Measurements from ENCODE around the gene ADAM10. TPM values are rescaled to one million over a fixed set of nuclear protein-coding genes. Genes with fewer than 3 reads are reported as not detected.
"Not testable (repeated sequence)": the region's sequence is repeated elsewhere in the genome, so short reads cannot be mapped to it uniquely, and the experiment has no call there.

ADAM10 gene
- total RNA-seq, 1 experiment from 2014 or later: 474 TPM

- Mint-ChIP-seq H3K9me3 (ENCODE audit: low read depth, unreplicated experiment) (no peaks in the 10 kb centered on the region), H3K27ac (ENCODE audit: unreplicated experiment) (no peak overlapping the region), H3K36me3 (ENCODE audit: insufficient read depth, unreplicated experiment) (peaks cover 40% of the 10 kb centered on the region), H3K4me3 (ENCODE audit: low read depth, unreplicated experiment) (no peak overlapping the region), H3K27me3 (ENCODE audit: unreplicated experiment) (no peaks in the 10 kb centered on the region), H3K4me1 (ENCODE audit: low read depth, unreplicated experiment) (peaks cover 73% of the 10 kb centered on the region)
- no TSS peak for BruUV-seq (replicated peaks)
- CTCF ChIA-PET: no interaction called here
- intact Hi-C loops (cut with micrococcal nuclease; ENCODE audit: unreplicated experiment): no loop called here
- no peak for TF ChIP-seq CTCF (IDR thresholded peaks at IDR 0.05; ENCODE audit: unreplicated experiment)
- no peak for DNase-seq
Measured at GRCh38 chr15:58608129-58608590, 141.3 kb downstream of the ADAM10 start.

GRCh38 chr15:58606577-58607080, 142.9 kb downstream of the ADAM10 start:
- intact Hi-C loops (cut with micrococcal nuclease; ENCODE audit: unreplicated experiment): no loop called here
- BruUV-seq (replicated peaks): no TSS peak
- Mint-ChIP-seq H3K36me3 (ENCODE audit: insufficient read depth, unreplicated experiment) (peaks cover 34% of the 10 kb centered on the region), H3K4me3 (ENCODE audit: low read depth, unreplicated experiment) (no peak overlapping the region), H3K4me1 (ENCODE audit: low read depth, unreplicated experiment) (peaks cover 69% of the 10 kb centered on the region), H3K27me3 (ENCODE audit: unreplicated experiment) (no peaks in the 10 kb centered on the region), H3K27ac (ENCODE audit: unreplicated experiment) (peak overlapping the region; percentile 52), H3K9me3 (ENCODE audit: low read depth, unreplicated experiment) (no peaks in the 10 kb centered on the region)
- TF ChIP-seq CTCF (IDR thresholded peaks at IDR 0.05; ENCODE audit: unreplicated experiment): no peak
- CTCF ChIA-PET: no interaction called here
- DNase-seq: no peak

- intact Hi-C loops (cut with micrococcal nuclease; ENCODE audit: unreplicated experiment): loop anchor here (2.0 kb wide), 1 partner anchor 275 kb away; no protein-coding TSS in a partner anchor
- no peaks in the 10 kb centered on the region for H3K27me3 Mint-ChIP-seq (ENCODE audit: unreplicated experiment)
- H3K36me3 Mint-ChIP-seq (ENCODE audit: insufficient read depth, unreplicated experiment): peaks cover 32% of the 10 kb centered on the region
- TF ChIP-seq CTCF (IDR thresholded peaks at IDR 0.05; ENCODE audit: unreplicated experiment): no peak
- CTCF ChIA-PET: interaction anchor here (0.5 kb wide), 1 partner anchor 167 kb away, joined by 3 read pairs; no protein-coding TSS in a partner anchor
- peak overlapping the region; percentile 52 for H3K27ac Mint-ChIP-seq (ENCODE audit: unreplicated experiment)
- H3K4me1 Mint-ChIP-seq (ENCODE audit: low read depth, unreplicated experiment): peaks cover 69% of the 10 kb centered on the region
- DNase-seq: no peak
- no peak overlapping the region for H3K4me3 Mint-ChIP-seq (ENCODE audit: low read depth, unreplicated experiment)
- H3K9me3 Mint-ChIP-seq (ENCODE audit: low read depth, unreplicated experiment): no peaks in the 10 kb centered on the region
- BruUV-seq (replicated peaks): no TSS peak
Measured at GRCh38 chr15:58605931-58606530, 143.5 kb downstream of the ADAM10 start.

GRCh38 chr15:58604455-58604923, 145.0 kb downstream of the ADAM10 start:
- peaks cover 23% of the 10 kb centered on the region for H3K36me3 Mint-ChIP-seq (ENCODE audit: insufficient read depth, unreplicated experiment)

GRCh38 chr15:58603927-58604326, 145.6 kb downstream of the ADAM10 start:
- peak overlapping the region; percentile 51 for H3K4me3 Mint-ChIP-seq (ENCODE audit: low read depth, unreplicated experiment)
- not testable (repeated sequence) for DNase-seq; H3K9me3 Mint-ChIP-seq (ENCODE audit: low read depth, unreplicated experiment); H3K27me3 Mint-ChIP-seq (ENCODE audit: unreplicated experiment)
- intact Hi-C loops (cut with micrococcal nuclease; ENCODE audit: unreplicated experiment): loop anchor here (2.0 kb wide), 1 partner anchor 273 kb away; no protein-coding TSS in a partner anchor
- peak overlapping the region; percentile 90 for H3K27ac Mint-ChIP-seq (ENCODE audit: unreplicated experiment)
- H3K36me3 Mint-ChIP-seq (ENCODE audit: insufficient read depth, unreplicated experiment): peaks cover 23% of the 10 kb centered on the region
- BruUV-seq (replicated peaks): TSS peak; percentile 14
- peaks cover 63% of the 10 kb centered on the region for H3K4me1 Mint-ChIP-seq (ENCODE audit: low read depth, unreplicated experiment)
- CTCF ChIA-PET: interaction anchor here (0.7 to 1.5 kb wide), 11 partner anchors 13 to 350 kb away, joined by 3 to 8 read pairs (median 4); no protein-coding TSS in a partner anchor

More at GRCh38 chr15:58604455-58604923, 145.0 kb downstream of the ADAM10 start:
- intact Hi-C loops (cut with micrococcal nuclease; ENCODE audit: unreplicated experiment): loop anchor here (2.0 kb wide), 1 partner anchor 274 kb away; no protein-coding TSS in a partner anchor
- no peaks in the 10 kb centered on the region for H3K9me3 Mint-ChIP-seq (ENCODE audit: low read depth, unreplicated experiment)
- CTCF ChIA-PET: interaction anchor here (0.6 to 1.5 kb wide), 13 partner anchors 14 to 351 kb away, joined by 3 to 8 read pairs (median 3); no protein-coding TSS in a partner anchor
- peak; percentile 72 for DNase-seq
- no peaks in the 10 kb centered on the region for H3K27me3 Mint-ChIP-seq (ENCODE audit: unreplicated experiment)
- TF ChIP-seq CTCF (IDR thresholded peaks at IDR 0.05; ENCODE audit: unreplicated experiment): no peak
- no TSS peak for BruUV-seq (replicated peaks)
- peak overlapping the region; percentile 90 for H3K27ac Mint-ChIP-seq (ENCODE audit: unreplicated experiment)
- H3K4me1 Mint-ChIP-seq (ENCODE audit: low read depth, unreplicated experiment): peaks cover 69% of the 10 kb centered on the region
- H3K4me3 Mint-ChIP-seq (ENCODE audit: low read depth, unreplicated experiment): peak overlapping the region; percentile 51
